ENCODE measurements around the gene TINAG.

GRCh38 chr6:54291738-54292137, 16.5 kb upstream of the TINAG start:
- no peak for TF ChIP-seq GATA3 (IDR thresholded peaks at IDR 0.05; ENCODE audit: low read depth, low read length)
- TF ChIP-seq GATA2 (IDR thresholded peaks at IDR 0.05; ENCODE audit: low read depth, low read length), result no peak
